IMR-90 (cell line): ENCODE measurements around the gene POTEB3. TPM values are rescaled to one million over a fixed set of nuclear protein-coding genes. Genes with fewer than 3 reads are reported as not detected.
"Not testable (repeated sequence)": the region's sequence is repeated elsewhere in the genome, so short reads cannot be mapped to it uniquely, and the experiment has no call there.

Source experiments
- ATAC-seq: fragments of 200-7000 bp; cut with Tn5 transposase; 2 replicates; pipeline ENCODE4 v1.9.1; 2020; ENCODE audit warnings: low read depth, mild to moderate bottlenecking, moderate library complexity
- BruUV-seq: library from RNA; stranded (reverse); fragments of 400-500 nt; replicated peaks from 2 replicates; lab custom pipeline; 2021; lab: Mats Ljungman, UMichigan
- CTCF ChIA-PET: fragments of 300-600 bp; formaldehyde crosslinking; extraction: SDS; loops from one replicate; lab custom pipeline; 2021; ENCODE audit warnings: antibody characterized with exemption; lab: Yijun Ruan, JAX
- POLR2A ChIA-PET: fragments of 300-600 bp; sonication (Branson Sonifier 250); formaldehyde crosslinking; loops from one replicate; lab custom pipeline; 2022; ENCODE audit warnings: antibody characterized with exemption; ENCODE audit not compliant: unreplicated experiment; lab: Charles Lee
- DNase-seq: peaks from one replicate; pipeline ENCODE4 v3.0.0; 2013
- H2AFZ ChIP-seq: replicated peaks from 2 replicates; pipeline ENCODE3; 2013; ENCODE audit warnings: low read length, mild to moderate bottlenecking; ENCODE audit not compliant: poor library complexity
- H2AK5ac ChIP-seq: 2 replicates; pipeline ENCODE4 v1.6.1; 2013; ENCODE audit warnings: low read depth, low read length, inconsistent platforms
- H2AK9ac ChIP-seq: replicated peaks from 2 replicates; pipeline ENCODE3; 2013; ENCODE audit warnings: mild to moderate bottlenecking, low read depth, low read length, moderate library complexity; ENCODE audit not compliant: poor library complexity
- H2BK120ac ChIP-seq: 2 replicates; pipeline ENCODE4 v1.6.1; 2013; ENCODE audit warnings: low read depth, low read length, inconsistent platforms
- H2BK15ac ChIP-seq: 3 replicates; pipeline ENCODE4 v1.6.1; 2013; ENCODE audit warnings: low read depth, low read length, inconsistent platforms
- H2BK20ac ChIP-seq: 2 replicates; pipeline ENCODE4 v1.6.1; 2013; ENCODE audit warnings: low read depth, mild to moderate bottlenecking, inconsistent platforms, low read length, moderate library complexity
- H2BK5ac ChIP-seq: 2 replicates; pipeline ENCODE4 v1.6.1; 2013; ENCODE audit warnings: mild to moderate bottlenecking, low read depth, low read length, inconsistent platforms; ENCODE audit not compliant: poor library complexity, severe bottlenecking
- H3K14ac ChIP-seq: replicated peaks from 2 replicates; pipeline ENCODE4 v1.6.1; 2013; ENCODE audit warnings: low read depth, low read length, inconsistent platforms
- H3K18ac ChIP-seq: 2 replicates; pipeline ENCODE4 v1.6.1; 2013; ENCODE audit warnings: low read depth, low read length, control low read depth
- H3K23ac ChIP-seq: 2 replicates; pipeline ENCODE4 v1.6.1; 2013; ENCODE audit warnings: low read depth, low read length, inconsistent platforms
- H3K27ac ChIP-seq: 2 replicates; pipeline ENCODE4 v1.5.1; 2013; ENCODE audit warnings: mild to moderate bottlenecking, control low read depth, low read length; ENCODE audit not compliant: insufficient read depth
- H3K27me3 ChIP-seq: 2 replicates; pipeline ENCODE4 v1.6.1; 2013; ENCODE audit warnings: low read length; ENCODE audit not compliant: control insufficient read depth, insufficient read depth
- H3K36me3 ChIP-seq: 2 replicates; pipeline ENCODE4 v1.6.1; 2013; ENCODE audit warnings: low read length, mixed read lengths; ENCODE audit not compliant: control insufficient read depth, insufficient read depth
- H3K4ac ChIP-seq: 2 replicates; pipeline ENCODE4 v1.6.1; 2013; ENCODE audit warnings: low read depth, low read length, inconsistent platforms
- H3K4me1 ChIP-seq: 2 replicates; pipeline ENCODE4 v1.6.1; 2013; ENCODE audit warnings: low read length, mixed read lengths; ENCODE audit not compliant: control insufficient read depth, insufficient read depth
- H3K4me2 ChIP-seq: 2 replicates; pipeline ENCODE4 v1.6.1; 2013; ENCODE audit warnings: low read depth, mild to moderate bottlenecking, control low read depth, low read length, moderate library complexity
- H3K4me3 ChIP-seq: 2 replicates; pipeline ENCODE4 v1.5.1; 2013; ENCODE audit warnings: low read depth, mild to moderate bottlenecking, control low read depth, low read length, moderate library complexity; ENCODE audit not compliant: insufficient read depth
- H3K56ac ChIP-seq: 2 replicates; pipeline ENCODE4 v1.6.1; 2013; ENCODE audit warnings: low read length, inconsistent platforms; ENCODE audit not compliant: insufficient read depth; ENCODE audit errors: extremely low read depth
- H3K79me1 ChIP-seq, 2 experiments: 2 replicates each; pipeline ENCODE4 v1.6.1; 2013; ENCODE audit warnings: low read length in 2 of 2, inconsistent platforms in 1 of 2, low read depth in 1 of 2
- H3K9ac ChIP-seq: 2 replicates; pipeline ENCODE4 v1.6.1; 2013; ENCODE audit warnings: low read depth, low read length, control low read depth
- H3K9me1 ChIP-seq: 2 replicates; pipeline ENCODE4 v1.6.1; 2013; ENCODE audit warnings: low read length, inconsistent platforms; ENCODE audit not compliant: insufficient read depth
- H3K9me3 ChIP-seq: 2 replicates; pipeline ENCODE4 v1.6.1; 2013; ENCODE audit warnings: low read length; ENCODE audit not compliant: control insufficient read depth, insufficient read depth
- H4K20me1 ChIP-seq: 2 replicates; pipeline ENCODE4 v1.6.1; 2013; ENCODE audit warnings: low read length, inconsistent platforms; ENCODE audit not compliant: insufficient read depth
- H4K5ac ChIP-seq: 2 replicates; pipeline ENCODE4 v1.6.1; 2013; ENCODE audit warnings: mild to moderate bottlenecking, low read depth, low read length, control low read depth
- H4K8ac ChIP-seq, 2 experiments: 2 replicates each; pipeline ENCODE4 v1.6.1; 2013; ENCODE audit warnings: low read depth in 2 of 2, low read length in 2 of 2, control low read depth in 1 of 2, inconsistent platforms in 1 of 2
- H4K91ac ChIP-seq: 2 replicates; pipeline ENCODE4 v1.6.1; 2013; ENCODE audit warnings: low read depth, low read length, inconsistent platforms; ENCODE audit not compliant: insufficient read depth
- WGBS, 2 experiments: methylation state at CpG; one replicate each; pipeline versions ENCODE4 v1.1.5 to v1.1.7; 2013; ENCODE audit warnings: missing lambda C conversion rate in 2 of 2; ENCODE audit not compliant: insufficient read length in 1 of 2; ENCODE audit errors: extremely low coverage in 2 of 2; 5-methylcytosine and 5-hydroxymethylcytosine counted together
- dilution Hi-C: fragments of 300-500 bp; cut with HindIII; formaldehyde crosslinking; loops from one replicate; pipeline ENCODE4 v1.14.3; 2018; ENCODE audit warnings: low sequenced_read_pairs; ENCODE audit not compliant: unreplicated experiment
- in situ Hi-C: fragments of 300-500 bp; cut with MboI; formaldehyde crosslinking; loops from 3 replicates; pipeline ENCODE4 v1.14.3; 2019; ENCODE audit warnings: low sequenced_read_pairs, inconsistent platforms, mixed read lengths
- intact Hi-C: fragments of 100-400 bp; cut with micrococcal nuclease; formaldehyde crosslinking; loops from 2 replicates; pipeline ENCODE4 v1.10.0; 2022
- polyA plus RNA-seq, 3 experiments: library from polyadenylated mRNA; depleted of rRNA; stranded (reverse); fragments of >200 nt; gene quantifications; 2 replicates each; pipeline ENCODE4 v1.2.3, GENCODE V29; 2012; ENCODE audit warnings: low replicate concordance in 1 of 3
- total RNA-seq: library from RNA; depleted of rRNA; stranded (reverse); fragments of >200 nt; gene quantifications from 2 replicates; pipeline ENCODE4 v1.2.3, GENCODE V29; 2012

POTEB3 gene
- total and polyA plus RNA-seq, 2 of the 4 experiments (the other 2 are of a cell fraction) = not detected

- H4K20me1 ChIP-seq, H3K4me1 ChIP-seq, H3K56ac ChIP-seq, dilution Hi-C loops, H3K9ac ChIP-seq, H3K9me3 ChIP-seq, H3K14ac ChIP-seq, DNase-seq, H4K91ac ChIP-seq, H2BK5ac ChIP-seq, H3K27ac ChIP-seq, H4K5ac ChIP-seq, H3K36me3 ChIP-seq, POLR2A ChIA-PET, H3K9me1 ChIP-seq, H2BK20ac ChIP-seq, H3K4ac ChIP-seq, H2AK9ac ChIP-seq, H2BK15ac ChIP-seq, H2AFZ ChIP-seq, H3K27me3 ChIP-seq, H3K79me1 ChIP-seq, intact Hi-C loops, H4K8ac ChIP-seq, H3K23ac ChIP-seq, H2BK120ac ChIP-seq, ATAC-seq, H3K4me3 ChIP-seq, in situ Hi-C loops, BruUV-seq, H3K18ac ChIP-seq, CTCF ChIA-PET, H3K4me2 ChIP-seq, H2AK5ac ChIP-seq: not testable (repeated sequence)
- WGBS, 2 experiments = no CpG with 5 or more reads among the region's 4 CpGs
Measured at GRCh38 chr15:21399111-21399510, 41.2 kb downstream of the POTEB3 start.

GRCh38 chr15:21398511-21398910 lies 41.8 kb downstream of the POTEB3 start:
- H3K9ac ChIP-seq, H2BK120ac ChIP-seq, H4K20me1 ChIP-seq, H3K36me3 ChIP-seq, H3K4me3 ChIP-seq, H3K9me3 ChIP-seq, H3K4ac ChIP-seq, H3K9me1 ChIP-seq, intact Hi-C loops, H3K23ac ChIP-seq, H2AK5ac ChIP-seq, ATAC-seq, H2AK9ac ChIP-seq, H3K4me2 ChIP-seq, H2BK5ac ChIP-seq, H2BK20ac ChIP-seq, H3K27ac ChIP-seq, H4K5ac ChIP-seq, H3K14ac ChIP-seq, DNase-seq, H2BK15ac ChIP-seq, POLR2A ChIA-PET, H3K18ac ChIP-seq, H4K91ac ChIP-seq, dilution Hi-C loops, CTCF ChIA-PET, BruUV-seq, H3K4me1 ChIP-seq, H4K8ac ChIP-seq, H2AFZ ChIP-seq, H3K56ac ChIP-seq, in situ Hi-C loops, H3K79me1 ChIP-seq, H3K27me3 ChIP-seq: not testable (repeated sequence)
- no CpG with 5 or more reads among the region's 5 CpGs for WGBS, 2 experiments
